Prostate gland (tissue), 2 donors: ENCODE data around the gene SMAD7.

ENCODE experiments used
- POLR2A ChIP-seq: fragments of 450-650 bp; IDR thresholded peaks from one replicate; pipeline ENCODE4 v1.6.1; 2016; ENCODE audit warnings: antibody characterized with exemption, mild to moderate bottlenecking
- TF ChIP-seq, protein P1 (sequence below), 4 experiments: fragments of 200-600 bp in 2 of 4; fragments of 450-650 bp in 2 of 4; sonication (generic) in 2 of 4; IDR thresholded peaks; 1 replicate in 3 of 4; 2 replicates in 1 of 4; pipeline ENCODE4 v1.5.1; 2016 to 2019; ENCODE audit warnings: antibody characterized with exemption in 4 of 4, mild to moderate bottlenecking in 2 of 4, moderate library complexity in 2 of 4

DNA sequence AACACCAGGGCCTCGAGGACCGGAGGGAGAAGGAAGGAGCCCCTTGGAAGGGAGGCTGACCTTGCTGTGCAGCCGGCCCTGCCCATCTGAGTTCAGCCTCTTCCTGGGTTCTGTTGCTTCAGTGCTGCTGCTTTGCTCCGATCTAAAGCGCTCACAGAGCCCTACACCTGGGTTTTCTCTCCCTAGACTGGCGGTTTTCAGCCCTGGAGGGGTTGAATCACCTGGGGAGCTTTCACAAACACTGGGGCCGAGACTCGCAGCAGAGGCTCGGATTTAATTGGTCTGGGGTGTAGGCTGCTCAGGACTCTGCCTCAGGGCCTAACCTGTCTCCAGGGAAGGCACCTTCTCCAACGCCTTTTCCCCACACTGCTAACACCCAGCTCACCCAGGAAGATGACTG lies 40.9 kb upstream of the SMAD7 start:
- TF ChIP-seq, protein P1, sequence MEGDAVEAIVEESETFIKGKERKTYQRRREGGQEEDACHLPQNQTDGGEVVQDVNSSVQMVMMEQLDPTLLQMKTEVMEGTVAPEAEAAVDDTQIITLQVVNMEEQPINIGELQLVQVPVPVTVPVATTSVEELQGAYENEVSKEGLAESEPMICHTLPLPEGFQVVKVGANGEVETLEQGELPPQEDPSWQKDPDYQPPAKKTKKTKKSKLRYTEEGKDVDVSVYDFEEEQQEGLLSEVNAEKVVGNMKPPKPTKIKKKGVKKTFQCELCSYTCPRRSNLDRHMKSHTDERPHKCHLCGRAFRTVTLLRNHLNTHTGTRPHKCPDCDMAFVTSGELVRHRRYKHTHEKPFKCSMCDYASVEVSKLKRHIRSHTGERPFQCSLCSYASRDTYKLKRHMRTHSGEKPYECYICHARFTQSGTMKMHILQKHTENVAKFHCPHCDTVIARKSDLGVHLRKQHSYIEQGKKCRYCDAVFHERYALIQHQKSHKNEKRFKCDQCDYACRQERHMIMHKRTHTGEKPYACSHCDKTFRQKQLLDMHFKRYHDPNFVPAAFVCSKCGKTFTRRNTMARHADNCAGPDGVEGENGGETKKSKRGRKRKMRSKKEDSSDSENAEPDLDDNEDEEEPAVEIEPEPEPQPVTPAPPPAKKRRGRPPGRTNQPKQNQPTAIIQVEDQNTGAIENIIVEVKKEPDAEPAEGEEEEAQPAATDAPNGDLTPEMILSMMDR (IDR thresholded peaks at IDR 0.05) = no peak
- no peak for TF ChIP-seq POLR2A
